ENCODE measurements around the gene CLEC20A. TPM values are rescaled to one million over a fixed set of nuclear protein-coding genes. Genes with fewer than 3 reads are reported as not detected.

Gene CLEC20A
- polyA plus RNA-seq, 1 donor (not counting 4 experiments of a cell fraction or from before 2014, with no cell fraction given) = not detected

- H3K4me2 ChIP-seq (ENCODE audit: control insufficient read depth, extremely low read depth, insufficient read depth, low read depth, low read length) = no peak overlapping the region
- H2AFZ ChIP-seq (ENCODE audit: control insufficient read depth, low read length) = no peak overlapping the region
- H3K9ac ChIP-seq (ENCODE audit: control insufficient read depth, extremely low read depth, insufficient read depth, low read length) = no peak overlapping the region
- no peaks in the 10 kb centered on the region for H4K20me1 ChIP-seq (ENCODE audit: control insufficient read depth, extremely low read depth, insufficient read depth, low read length)
- no peak for TF ChIP-seq CTCF (optimal IDR thresholded peaks at IDR 0.05 in 1 of 3, IDR thresholded peaks at IDR 0.05 in 1 of 3, conservative IDR thresholded peaks at IDR 0.05 in 1 of 3; ENCODE audit: extremely low read depth in 1 of 3, insufficient read depth in 2 of 3, low read length in 3 of 3)
- TF ChIP-seq EZH2 (IDR thresholded peaks at IDR 0.05; ENCODE audit: low read length) = no peak
- no peaks in the 10 kb centered on the region for H3K27me3 ChIP-seq (ENCODE audit: control insufficient read depth, extremely low read depth, insufficient read depth, low read length)
- no peaks in the 10 kb centered on the region for H3K9me1 ChIP-seq (ENCODE audit: control insufficient read depth, extremely low read depth, insufficient read depth, low read length)
- no peak overlapping the region for H3K4me3 ChIP-seq (ENCODE audit: control insufficient read depth in 2 of 3, extremely low read depth in 1 of 3, insufficient read depth in 2 of 3, low read depth in 1 of 3, low read length in 3 of 3)
- DNase-seq (ENCODE audit: low read depth, low spot score) (no peak), FAIRE-seq (no peak)
- peaks cover 25% of the 10 kb centered on the region for H3K4me1 ChIP-seq (ENCODE audit: control insufficient read depth, extremely low read depth, insufficient read depth, low read length)
- peaks cover 0 to 7% of the 10 kb centered on the region in 2 experiments for H3K36me3 ChIP-seq (ENCODE audit: control insufficient read depth in 2 of 2, extremely low read depth in 1 of 2, insufficient read depth in 2 of 2, low read length in 2 of 2)
- H3K27ac ChIP-seq (ENCODE audit: control insufficient read depth, insufficient read depth, low read length) = no peak overlapping the region
- no peaks in the 10 kb centered on the region for H3K79me2 ChIP-seq (ENCODE audit: control insufficient read depth, insufficient read depth, low read length)
- no peaks in the 10 kb centered on the region for H3K9me3 ChIP-seq (ENCODE audit: control insufficient read depth, low read depth, low read length)
- dilution Hi-C loops (cut with MboI; ENCODE audit: extremely low pct_ligation_motif_present, low sequenced_read_pairs) = no loop called here
These were observed 59.9 kb downstream of the CLEC20A start for GRCh38 chr1:178436899-178437298.

- Histone ChIP-seq H2AFZ (ENCODE audit: control insufficient read depth, low read length) (no peak overlapping the region), H3K9me3 (ENCODE audit: control insufficient read depth, low read depth, low read length) (no peaks in the 10 kb centered on the region), H3K36me3 (ENCODE audit: control insufficient read depth in 2 of 2, extremely low read depth in 1 of 2, insufficient read depth in 2 of 2, low read length in 2 of 2) (no peaks in the 10 kb centered on the region), H3K4me2 (ENCODE audit: control insufficient read depth, extremely low read depth, insufficient read depth, low read depth, low read length) (peak overlapping the region; percentile 17), H3K79me2 (ENCODE audit: control insufficient read depth, insufficient read depth, low read length) (no peaks in the 10 kb centered on the region), H3K27ac (ENCODE audit: control insufficient read depth, insufficient read depth, low read length) (no peak overlapping the region), H3K4me1 (ENCODE audit: control insufficient read depth, extremely low read depth, insufficient read depth, low read length) (peaks cover 25% of the 10 kb centered on the region), H3K9me1 (ENCODE audit: control insufficient read depth, extremely low read depth, insufficient read depth, low read length) (no peaks in the 10 kb centered on the region), H4K20me1 (ENCODE audit: control insufficient read depth, extremely low read depth, insufficient read depth, low read length) (no peaks in the 10 kb centered on the region), H3K4me3 (ENCODE audit: control insufficient read depth in 2 of 3, extremely low read depth in 1 of 3, insufficient read depth in 2 of 3, low read depth in 1 of 3, low read length in 3 of 3) (no peak overlapping the region), H3K27me3 (ENCODE audit: control insufficient read depth, extremely low read depth, insufficient read depth, low read length) (no peaks in the 10 kb centered on the region), H3K9ac (ENCODE audit: control insufficient read depth, extremely low read depth, insufficient read depth, low read length) (no peak overlapping the region)
- DNase-seq (ENCODE audit: low read depth, low spot score) (no peak), FAIRE-seq (peak; percentile 68)
- dilution Hi-C loops (cut with MboI; ENCODE audit: extremely low pct_ligation_motif_present, low sequenced_read_pairs) = no loop called here
- TF ChIP-seq CTCF (optimal IDR thresholded peaks at IDR 0.05 in 1 of 3, IDR thresholded peaks at IDR 0.05 in 1 of 3, conservative IDR thresholded peaks at IDR 0.05 in 1 of 3; ENCODE audit: extremely low read depth in 1 of 3, insufficient read depth in 2 of 3, low read length in 3 of 3) (no peak), EZH2 (IDR thresholded peaks at IDR 0.05; ENCODE audit: low read length) (no peak)
These were observed 61.8 kb downstream of the CLEC20A start for GRCh38 chr1:178434899-178435435.

Measured in keratinocyte (primary cell).